ENCODE measurements around the gene TMEM19.

The TMEM19 gene

DNA sequence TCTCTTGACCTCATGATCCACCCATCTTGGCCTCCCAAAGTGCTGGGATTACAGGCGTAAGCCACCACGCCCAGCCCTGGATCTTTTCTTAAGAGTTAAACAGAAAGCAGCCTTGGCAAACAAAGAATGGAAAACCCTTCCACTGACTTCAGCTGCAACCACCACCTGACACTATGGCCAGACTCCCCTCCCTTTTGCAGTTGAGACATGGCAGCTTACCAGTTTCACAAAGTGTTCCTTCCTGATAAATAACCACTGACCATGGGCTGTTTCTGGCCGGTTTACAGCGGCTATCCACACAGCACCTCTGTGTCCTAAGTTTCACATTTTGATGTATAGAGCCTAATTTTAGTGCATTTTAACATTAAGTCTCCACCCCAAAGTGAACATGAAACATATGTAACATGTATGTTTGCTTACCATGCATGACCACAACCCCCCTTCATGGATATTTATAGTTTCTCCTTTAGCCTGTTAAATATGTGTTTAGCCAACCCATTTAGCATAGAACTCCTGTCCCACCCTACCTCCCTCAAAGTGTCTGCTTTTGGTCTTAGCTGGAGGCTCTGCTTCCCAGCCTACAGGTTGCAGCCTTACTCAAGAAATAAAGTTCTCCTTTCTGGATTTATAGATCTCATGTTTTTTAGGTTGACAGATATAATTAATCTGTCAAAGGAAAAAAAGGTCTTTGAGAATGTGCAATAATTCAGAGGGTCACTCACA, 36.1 kb downstream of the TMEM19 start:
- DNase-seq (ENCODE audit: low spot score) = no peak
- in situ Hi-C loops (cut with MboI; ENCODE audit: low pct_unique_long_range_greater_than_20kb, low sequenced_read_pairs, unreplicated experiment) = no loop called here
- TF ChIP-seq, protein P1, sequence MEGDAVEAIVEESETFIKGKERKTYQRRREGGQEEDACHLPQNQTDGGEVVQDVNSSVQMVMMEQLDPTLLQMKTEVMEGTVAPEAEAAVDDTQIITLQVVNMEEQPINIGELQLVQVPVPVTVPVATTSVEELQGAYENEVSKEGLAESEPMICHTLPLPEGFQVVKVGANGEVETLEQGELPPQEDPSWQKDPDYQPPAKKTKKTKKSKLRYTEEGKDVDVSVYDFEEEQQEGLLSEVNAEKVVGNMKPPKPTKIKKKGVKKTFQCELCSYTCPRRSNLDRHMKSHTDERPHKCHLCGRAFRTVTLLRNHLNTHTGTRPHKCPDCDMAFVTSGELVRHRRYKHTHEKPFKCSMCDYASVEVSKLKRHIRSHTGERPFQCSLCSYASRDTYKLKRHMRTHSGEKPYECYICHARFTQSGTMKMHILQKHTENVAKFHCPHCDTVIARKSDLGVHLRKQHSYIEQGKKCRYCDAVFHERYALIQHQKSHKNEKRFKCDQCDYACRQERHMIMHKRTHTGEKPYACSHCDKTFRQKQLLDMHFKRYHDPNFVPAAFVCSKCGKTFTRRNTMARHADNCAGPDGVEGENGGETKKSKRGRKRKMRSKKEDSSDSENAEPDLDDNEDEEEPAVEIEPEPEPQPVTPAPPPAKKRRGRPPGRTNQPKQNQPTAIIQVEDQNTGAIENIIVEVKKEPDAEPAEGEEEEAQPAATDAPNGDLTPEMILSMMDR (IDR thresholded peaks at IDR 0.05; ENCODE audit: extremely low read depth, insufficient read depth, missing control alignments) = no peak

DNA sequence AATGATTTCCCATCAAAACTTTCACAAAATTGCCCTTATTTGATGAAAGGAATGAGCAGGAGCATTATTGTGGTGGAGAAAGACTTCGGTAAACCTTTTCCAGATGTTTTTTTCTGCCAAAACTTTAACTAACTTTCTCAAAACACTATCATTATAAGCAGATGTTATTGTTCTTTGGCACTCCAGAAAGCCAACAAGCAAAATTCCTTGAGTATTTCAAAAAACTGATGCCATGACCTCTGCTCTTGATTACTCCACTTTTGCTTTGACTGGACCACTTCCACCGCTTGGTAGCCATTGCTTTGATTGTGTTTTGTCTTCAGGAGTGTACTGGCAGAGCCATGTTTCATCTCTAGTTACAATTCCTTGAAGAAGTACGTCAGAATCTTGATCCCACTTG, 39.1 kb downstream of the TMEM19 start:
- in situ Hi-C loops (cut with MboI; ENCODE audit: low pct_unique_long_range_greater_than_20kb, low sequenced_read_pairs, unreplicated experiment) = loop anchor here (25.0 kb wide), 1 partner anchor 313 kb away; no protein-coding TSS in a partner anchor
- TF ChIP-seq, protein P1 (IDR thresholded peaks at IDR 0.05; ENCODE audit: extremely low read depth, insufficient read depth, missing control alignments) = no peak
- DNase-seq (ENCODE audit: low spot score) = no peak

DNA sequence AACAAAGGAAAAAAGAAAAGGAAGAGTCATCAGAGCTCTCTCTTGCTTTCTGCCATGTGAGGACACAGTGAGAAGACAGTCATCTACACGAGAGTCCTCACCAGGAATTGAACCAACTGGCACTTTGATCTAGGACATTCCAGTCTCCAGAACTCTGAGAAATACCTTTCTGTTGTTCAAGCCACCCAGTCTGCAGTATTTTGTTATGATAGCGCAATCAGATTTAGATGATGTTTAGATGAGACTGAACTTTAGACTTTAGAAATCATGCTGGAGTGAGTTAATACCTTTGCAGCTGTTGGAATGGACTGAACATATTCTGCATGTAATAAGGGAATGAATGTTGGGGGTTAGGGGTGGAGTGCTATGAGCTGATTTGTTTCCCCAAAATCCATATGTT, 40.7 kb downstream of the TMEM19 start:
- TF ChIP-seq, protein P1 (IDR thresholded peaks at IDR 0.05; ENCODE audit: extremely low read depth, insufficient read depth, missing control alignments) = no peak
- in situ Hi-C loops (cut with MboI; ENCODE audit: low pct_unique_long_range_greater_than_20kb, low sequenced_read_pairs, unreplicated experiment) = loop anchor here (25.0 kb wide), 1 partner anchor 314 kb away; no protein-coding TSS in a partner anchor
- DNase-seq (ENCODE audit: low spot score) = no peak

DNA sequence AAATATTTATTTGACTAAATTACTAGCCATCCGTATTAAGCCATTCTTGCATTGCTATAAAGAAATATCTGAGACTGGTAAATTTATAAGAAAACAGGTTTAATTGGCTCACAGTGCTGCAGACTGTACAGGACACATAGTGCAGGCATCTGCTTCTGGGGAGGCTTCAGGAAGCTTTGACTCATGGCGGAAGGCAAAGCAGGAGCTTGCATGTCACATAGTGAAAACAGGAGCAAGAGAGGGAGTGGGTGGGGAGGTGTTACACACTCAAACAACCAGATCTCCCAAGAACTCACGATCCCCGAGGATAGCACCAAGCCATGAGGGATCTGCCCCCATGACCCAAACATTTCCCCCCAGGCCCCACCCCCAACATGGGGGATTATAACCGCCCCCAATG, 42.1 kb downstream of the TMEM19 start:
- in situ Hi-C loops (cut with MboI; ENCODE audit: low pct_unique_long_range_greater_than_20kb, low sequenced_read_pairs, unreplicated experiment) = loop anchor here (25.0 kb wide), 1 partner anchor 316 kb away; no protein-coding TSS in a partner anchor

DNA sequence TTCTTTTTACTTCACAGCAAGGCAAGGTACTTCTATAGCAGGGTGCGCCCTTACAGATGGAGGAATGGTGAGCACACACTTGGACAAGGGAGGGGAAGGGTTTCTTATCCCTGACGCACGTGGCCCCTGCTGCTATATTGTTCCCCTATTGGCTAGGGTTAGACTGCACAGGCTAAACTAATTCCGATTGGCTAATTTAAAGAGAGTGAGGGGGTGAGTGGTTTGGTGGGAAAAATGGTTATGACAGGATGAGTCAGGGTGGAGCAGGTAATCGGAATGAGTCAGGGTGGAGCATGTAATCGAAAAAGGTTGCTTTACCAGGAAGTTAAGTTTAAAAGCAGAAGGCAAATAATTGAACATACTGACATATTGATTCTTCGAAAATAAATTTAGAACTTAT, 45.1 kb downstream of the TMEM19 start:
- DNase-seq (ENCODE audit: low spot score) = no peak
- TF ChIP-seq, protein P1 (IDR thresholded peaks at IDR 0.05; ENCODE audit: extremely low read depth, insufficient read depth, missing control alignments) = no peak
- in situ Hi-C loops (cut with MboI; ENCODE audit: low pct_unique_long_range_greater_than_20kb, low sequenced_read_pairs, unreplicated experiment) = loop anchor here (25.0 kb wide), 1 partner anchor 319 kb away; no protein-coding TSS in a partner anchor

More for the DNA sequence above, 42.1 kb downstream of the TMEM19 start:
- TF ChIP-seq, protein P1 (IDR thresholded peaks at IDR 0.05; ENCODE audit: extremely low read depth, insufficient read depth, missing control alignments) = no peak
- DNase-seq (ENCODE audit: low spot score) = no peak

DNA sequence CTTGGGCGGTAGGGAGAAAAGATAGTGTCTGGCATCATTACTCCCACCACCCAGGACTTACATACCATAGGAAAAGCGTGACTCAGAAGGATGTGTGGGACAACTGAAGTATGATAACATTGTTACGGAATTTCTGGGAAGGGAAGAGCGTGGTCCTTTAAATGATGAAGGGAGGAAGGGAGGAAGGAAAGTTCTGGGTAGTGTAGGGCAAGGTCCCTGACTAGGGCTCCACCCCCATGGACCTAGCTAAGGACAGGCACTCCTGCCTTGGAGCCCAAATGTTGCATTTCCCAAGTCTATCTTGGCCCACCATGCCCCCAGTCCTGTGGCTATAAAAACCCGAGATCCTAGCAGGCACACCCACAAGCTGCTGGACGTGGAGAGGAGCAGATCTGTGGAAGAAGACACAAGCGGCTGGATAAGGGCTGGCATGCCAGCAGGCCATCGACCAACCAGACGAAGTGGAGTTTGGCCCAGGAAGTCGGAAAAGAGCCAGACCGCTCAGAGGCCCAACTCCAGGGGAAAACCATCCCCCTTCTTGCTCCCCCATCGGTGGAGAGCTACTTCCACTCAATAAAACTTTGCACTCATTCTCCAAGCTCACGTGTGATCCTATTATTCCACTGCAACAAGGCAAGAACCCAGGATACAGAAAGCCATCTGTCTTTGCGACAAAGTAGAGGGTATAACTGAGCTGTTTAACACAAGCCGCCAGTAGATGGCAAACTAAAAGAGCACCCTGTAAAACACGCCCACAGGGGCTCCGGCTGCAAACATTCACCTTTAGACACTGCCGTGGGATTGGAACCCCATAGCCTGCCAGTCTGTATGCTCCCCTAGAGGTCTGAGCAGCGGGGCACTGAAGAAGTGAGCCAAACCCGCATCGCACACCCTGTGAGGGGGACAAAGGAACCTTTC, 45.8 kb downstream of the TMEM19 start:
- TF ChIP-seq, protein P1 (IDR thresholded peaks at IDR 0.05; ENCODE audit: extremely low read depth, insufficient read depth, missing control alignments) = no peak
- in situ Hi-C loops (cut with MboI; ENCODE audit: low pct_unique_long_range_greater_than_20kb, low sequenced_read_pairs, unreplicated experiment) = loop anchor here (25.0 kb wide), 1 partner anchor 319 kb away; no protein-coding TSS in a partner anchor
- DNase-seq (ENCODE audit: low spot score) = no peak

Data from GM13977 (cell line).